Stimulated activated CD8-positive, alpha-beta memory T cell treated with anti-CD3 and anti-CD28 coated beads, Interleukin-15, amount 100 ng/mL, for 24 hours (primary cell): ENCODE results near the gene COQ2.
"Not testable (repeated sequence)": the region's sequence is repeated elsewhere in the genome, so short reads cannot be mapped to it uniquely, and the experiment has no call there.

Experiments
- DNase-seq: peaks from one replicate; pipeline ENCODE4 v3.0.0-alpha.2; 2020; ENCODE audit warnings: low read depth

Gene COQ2

DNA sequence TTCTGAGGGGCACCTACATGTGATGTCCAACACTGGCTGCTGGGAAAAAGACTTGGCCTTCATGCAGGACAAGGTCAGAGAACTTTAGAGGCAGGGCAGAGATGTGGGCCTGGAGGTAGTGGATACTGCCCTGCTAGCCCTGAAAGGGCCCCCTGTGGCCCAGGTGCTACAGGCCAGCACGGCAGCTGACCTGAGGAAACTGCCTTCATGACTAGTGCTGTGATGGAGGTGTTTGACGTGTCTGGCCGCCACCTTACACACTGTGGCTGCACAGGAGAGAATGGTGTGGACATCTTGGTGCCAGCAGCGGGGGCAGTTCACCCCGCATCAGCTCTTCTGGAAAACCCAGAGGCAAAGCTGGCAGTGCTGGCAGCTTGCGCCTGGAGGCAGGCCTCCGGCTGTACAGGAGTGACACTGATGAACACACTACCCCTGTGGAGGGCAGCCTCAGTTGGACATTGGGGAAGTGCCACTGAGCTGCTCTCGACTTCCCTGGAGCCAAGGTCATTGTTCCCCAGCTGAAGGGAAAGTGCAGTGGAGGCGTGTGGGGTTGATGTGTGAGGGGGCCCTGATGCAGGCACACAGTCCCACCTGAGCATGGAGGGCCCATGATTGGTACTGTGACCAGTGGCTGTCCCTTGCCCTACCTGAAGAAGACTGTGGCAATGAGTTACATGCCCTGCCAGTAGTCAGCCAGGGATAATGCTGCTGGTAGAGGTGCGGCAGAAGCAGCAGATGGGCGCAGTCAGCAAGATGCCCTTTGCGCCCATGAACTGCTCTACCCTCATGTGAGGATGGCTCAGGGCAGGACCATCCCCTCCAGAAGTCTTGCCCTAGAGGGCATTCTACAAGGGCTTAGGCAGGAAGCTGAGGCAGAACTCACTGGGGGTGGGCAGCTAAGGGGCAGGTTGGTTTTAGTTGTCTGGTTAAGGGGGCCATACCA, 36.9 kb downstream of the COQ2 start:
- DNase-seq: no peak

DNA sequence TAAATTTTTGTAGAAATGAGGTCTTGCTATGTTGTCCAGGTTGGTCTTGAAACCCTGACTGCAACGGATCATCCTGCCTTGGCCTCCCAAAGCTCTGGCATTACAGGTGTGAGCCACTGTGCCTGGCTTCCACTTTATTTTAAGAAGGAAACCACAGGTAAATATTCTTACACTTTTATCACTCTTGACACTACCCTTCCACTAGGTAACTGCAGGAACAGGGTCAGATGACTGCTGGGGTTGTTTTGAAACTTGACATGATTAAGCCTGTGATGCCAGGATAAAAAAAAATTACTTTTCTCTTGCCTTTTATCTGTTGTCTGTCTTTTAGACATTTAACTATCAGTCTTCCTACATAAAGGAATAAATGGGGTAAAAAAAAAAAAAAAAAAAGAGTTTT, 43.5 kb downstream of the COQ2 start:
- no peak for DNase-seq

GRCh38 chr4:83240379-83240875, 44.2 kb downstream of the COQ2 start:
- DNase-seq: no peak

GRCh38 chr4:83238393-83239248, 46.0 kb downstream of the COQ2 start:
- no peak for DNase-seq

- no peak for DNase-seq
Measured at GRCh38 chr4:83237591-83237990, 47.0 kb downstream of the COQ2 start.

DNA sequence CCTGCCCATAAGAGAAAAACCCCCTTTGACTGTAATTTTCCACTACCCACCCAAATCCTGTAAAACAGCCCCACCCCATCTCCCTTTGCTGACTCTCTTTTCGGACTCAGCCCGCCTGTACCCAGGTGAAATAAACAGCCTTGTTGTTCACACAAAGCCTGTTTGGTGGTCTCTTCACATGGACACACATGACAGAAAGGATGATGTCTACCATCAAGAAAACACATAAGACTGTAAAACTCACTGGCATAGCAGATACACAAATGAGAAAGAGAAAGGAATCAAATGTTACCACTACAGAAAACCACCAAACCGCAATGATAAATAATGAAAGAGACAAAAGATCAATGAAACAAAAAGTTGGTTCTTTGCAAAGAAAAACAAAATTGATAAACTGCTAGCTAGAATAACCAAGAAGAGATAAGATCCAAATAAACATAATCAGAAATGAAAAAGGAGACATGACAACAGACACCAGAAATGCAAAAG, 48.9 kb downstream of the COQ2 start:
- DNase-seq: not testable (repeated sequence)

DNA sequence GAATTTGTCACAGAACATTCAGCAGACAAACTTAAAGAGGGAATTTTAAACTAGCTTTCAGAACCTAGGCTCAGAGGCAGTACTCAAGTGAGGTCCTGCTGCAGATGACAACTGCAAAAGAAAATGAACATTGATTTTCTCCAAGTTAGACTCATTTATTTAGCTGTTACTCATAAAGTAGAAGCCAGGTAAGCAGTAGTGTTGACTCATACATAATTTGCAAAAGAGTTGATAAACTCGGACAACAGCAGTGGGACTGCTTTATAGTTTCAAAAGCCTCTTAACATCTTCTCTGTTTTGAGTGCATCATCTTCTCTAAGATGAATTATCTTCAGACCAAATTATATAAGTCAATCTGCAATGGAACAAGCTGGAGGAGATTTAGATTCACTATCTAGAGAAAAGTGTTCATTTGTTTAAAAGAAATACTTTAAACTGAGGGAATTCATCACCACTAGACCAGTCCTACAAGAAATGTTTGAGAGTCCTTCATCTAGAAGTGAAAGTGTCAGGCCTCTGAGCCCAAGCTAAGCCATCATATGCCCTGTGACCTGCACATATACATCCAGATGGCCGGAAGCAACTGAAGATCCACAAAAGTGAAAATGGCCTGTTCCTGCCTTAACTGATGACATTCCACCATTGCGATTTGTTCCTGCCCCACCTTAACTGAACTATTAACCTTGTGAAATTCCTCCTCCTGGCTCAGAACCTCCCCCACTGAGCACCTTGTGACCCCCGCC, 49.5 kb downstream of the COQ2 start:
- no peak for DNase-seq

DNA sequence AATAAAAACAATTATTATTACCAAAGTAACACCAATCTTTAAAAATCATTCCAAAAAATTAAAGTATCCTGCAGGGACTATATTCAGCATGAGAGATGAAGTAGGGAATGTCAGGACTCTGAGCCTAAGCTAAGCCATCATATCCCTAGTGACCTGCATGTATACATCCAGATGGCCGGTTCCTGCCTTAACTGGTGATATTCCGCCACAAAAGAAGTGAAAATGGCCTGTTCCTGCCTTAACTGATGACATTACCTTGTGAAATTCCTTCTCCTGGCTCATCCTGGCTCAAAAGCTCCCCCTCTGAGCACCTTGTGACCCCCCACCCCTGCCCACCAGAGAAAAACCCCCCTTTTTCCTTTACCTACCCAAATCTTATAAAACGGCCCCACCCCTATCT, 50.2 kb downstream of the COQ2 start:
- DNase-seq: not testable (repeated sequence)

- no peak for DNase-seq
Measured at GRCh38 chr4:83232082-83232481, 52.5 kb downstream of the COQ2 start.

- no peak for DNase-seq
Measured at GRCh38 chr4:83231620-83232076, 53.0 kb downstream of the COQ2 start.

GRCh38 chr4:83230928-83231327, 53.7 kb downstream of the COQ2 start:
- no peak for DNase-seq

DNA sequence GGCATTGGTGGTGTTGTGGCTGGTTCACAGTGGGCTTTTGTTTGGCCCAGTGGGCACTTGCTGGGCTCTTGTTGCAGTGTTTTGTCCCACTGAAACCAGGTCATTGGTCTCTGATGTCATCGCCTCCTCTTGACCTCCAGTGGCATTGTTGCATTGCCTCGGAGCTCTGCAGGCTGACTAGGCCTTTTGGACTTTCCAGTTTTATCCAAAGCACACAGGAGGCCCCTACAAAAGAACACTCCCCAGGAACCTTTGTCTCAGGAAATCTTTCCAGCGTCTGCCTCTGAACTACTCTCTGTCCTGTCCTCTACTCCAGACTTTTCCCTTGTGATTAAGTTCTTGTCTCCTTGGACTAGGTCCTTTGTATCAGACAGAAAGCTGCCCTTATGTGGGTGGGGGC, 54.8 kb downstream of the COQ2 start:
- DNase-seq: no peak

DNA sequence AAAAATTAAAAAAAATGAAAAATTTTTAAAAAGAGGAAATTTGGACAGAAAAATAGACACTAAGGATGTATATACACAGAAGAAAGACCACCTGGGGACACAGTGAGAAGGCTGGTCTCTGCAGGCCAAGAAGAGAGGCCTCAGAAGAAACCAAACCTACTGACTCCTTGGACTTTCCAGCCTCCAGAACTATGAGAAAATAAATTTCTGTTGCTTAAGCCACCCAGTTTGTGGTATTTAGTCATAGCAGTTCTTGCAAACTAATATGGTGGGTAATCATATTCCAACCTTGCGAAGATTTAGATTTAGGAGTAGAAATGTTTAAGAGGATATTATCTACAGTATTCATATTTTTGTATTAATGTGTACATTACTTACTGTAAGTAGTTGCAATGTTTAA, 56.4 kb downstream of the COQ2 start:
- no peak for DNase-seq

GRCh38 chr4:83224502-83225197, 59.9 kb downstream of the COQ2 start:
- DNase-seq: no peak

GRCh38 chr4:83223781-83224180, 60.8 kb downstream of the COQ2 start:
- no peak for DNase-seq

DNA sequence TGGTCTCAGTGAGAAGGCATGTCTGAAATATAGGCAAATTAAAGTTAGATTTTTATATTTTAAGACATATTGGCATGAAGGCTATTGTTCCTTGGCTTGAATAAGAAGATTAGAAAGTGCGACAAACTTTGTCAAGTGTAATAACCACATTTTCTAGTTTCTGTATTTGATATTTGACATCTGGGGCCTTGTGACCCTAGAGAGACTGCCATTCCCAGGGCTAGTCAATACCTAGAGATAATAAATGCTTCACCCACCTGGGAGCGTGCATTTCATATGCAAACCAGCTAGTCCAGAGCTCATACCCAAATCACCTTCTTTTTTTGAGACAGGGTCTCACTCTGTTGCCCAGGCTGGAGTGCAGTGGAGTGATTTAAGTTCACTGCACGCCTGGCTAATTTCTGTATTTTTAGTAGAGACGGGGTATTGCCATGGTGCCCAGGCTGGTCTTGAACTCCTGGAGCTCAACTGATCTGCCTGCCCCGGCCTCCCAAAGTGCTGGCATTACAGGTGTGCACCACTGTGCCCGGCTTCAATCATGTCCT, 62.6 kb downstream of the COQ2 start:
- DNase-seq: no peak

GRCh38 chr4:83219344-83220331, 65.0 kb downstream of the COQ2 start:
- DNase-seq: no peak

- no peak for DNase-seq
Measured at GRCh38 chr4:83217721-83218522, 66.7 kb downstream of the COQ2 start.
